SU-DHL-6 (cell line): ENCODE results near the gene NMT2.

Experiments used
- H2AFZ ChIP-seq: fragments of 200-600 bp; sonication (generic); 2 replicates; pipeline ENCODE4 v1.6.1; 2014; ENCODE audit warnings: low read depth, mild to moderate bottlenecking, moderate library complexity, mixed read lengths, antibody characterized with exemption, low read length; ENCODE audit not compliant: severe bottlenecking
- H3F3A ChIP-seq: fragments of 200-600 bp; shearing (Covaris generic); 2 replicates; pipeline ENCODE4 v1.6.0; 2016; ENCODE audit warnings: antibody characterized with exemption, mild to moderate bottlenecking; ENCODE audit not compliant: insufficient read depth
- H3K27ac ChIP-seq: fragments of 200-600 bp; sonication (generic); 2 replicates; pipeline ENCODE4 v1.5.1; 2016; ENCODE audit warnings: low read depth, mild to moderate bottlenecking, low read length, moderate library complexity, mixed read lengths
- H3K27me3 ChIP-seq: fragments of 200-600 bp; sonication (generic), shearing (Covaris generic); 2 replicates; pipeline ENCODE4 v1.6.0; 2014; ENCODE audit warnings: mild to moderate bottlenecking, low read length
- H3K36me3 ChIP-seq: fragments of 200-600 bp; sonication (generic); 2 replicates; pipeline ENCODE4 v1.6.1; 2014; ENCODE audit warnings: mild to moderate bottlenecking, low read length, mixed read lengths
- H3K4me2 ChIP-seq: fragments of 300-600, 200-600 bp; shearing (Covaris generic), sonication (generic); 2 replicates; pipeline ENCODE4 v1.6.0; 2014; ENCODE audit warnings: low read length, low read depth, mild to moderate bottlenecking; ENCODE audit not compliant: poor library complexity, severe bottlenecking
- H3K4me3 ChIP-seq: fragments of 200-600 bp; sonication (generic); 2 replicates; pipeline ENCODE4 v1.5.1; 2014; ENCODE audit warnings: antibody characterized with exemption, low read length, mild to moderate bottlenecking, mixed read lengths; ENCODE audit not compliant: insufficient read depth, poor library complexity, severe bottlenecking
- H3K79me2 ChIP-seq: fragments of 200-600 bp; sonication (generic); 2 replicates; pipeline ENCODE4 v1.6.1; 2014; ENCODE audit warnings: mild to moderate bottlenecking, low read length, moderate library complexity; ENCODE audit not compliant: insufficient read depth
- H3K9ac ChIP-seq: fragments of 200-600 bp; sonication (generic); 2 replicates; pipeline ENCODE4 v1.7.0; 2014; ENCODE audit warnings: mild to moderate bottlenecking, low read length
- H3K9me2 ChIP-seq: fragments of 200-600 bp; sonication (generic); replicated peaks from 2 replicates; pipeline ENCODE4 v1.6.1; 2014; ENCODE audit warnings: low read length; ENCODE audit not compliant: insufficient read depth
- H3K9me3 ChIP-seq: fragments of 200-600 bp; sonication (generic); 2 replicates; pipeline ENCODE4 v1.6.1; 2014; ENCODE audit warnings: low read length, mixed read lengths; ENCODE audit not compliant: insufficient read depth
- H4K20me1 ChIP-seq: fragments of 200-600 bp; sonication (generic); 2 replicates; pipeline ENCODE4 v1.6.1; 2014; ENCODE audit warnings: low read depth, mild to moderate bottlenecking, antibody characterized with exemption, low read length, moderate library complexity, mixed read lengths
- CTCF ChIP-seq: fragments of 200-600 bp; sonication (generic); IDR thresholded peaks from one replicate; pipeline ENCODE4 v1.5.1; 2017; ENCODE audit warnings: antibody characterized with exemption, mild to moderate bottlenecking, low read length, moderate library complexity; ENCODE audit not compliant: insufficient read depth, poor library complexity, severe bottlenecking
- EZH2phosphoT487 ChIP-seq: fragments of 200-600 bp; sonication (generic), shearing (Covaris generic); conservative IDR thresholded peaks from 2 replicates; pipeline ENCODE4 v1.6.1; 2018; ENCODE audit warnings: mild to moderate bottlenecking, antibody characterized with exemption, low read length, moderate library complexity, mixed read lengths

Gene NMT2

GRCh38 chr10:15091418-15091817, 77.1 kb downstream of the NMT2 start:
- H3F3A ChIP-seq = no peaks in the 10 kb centered on the region
- no peaks in the 10 kb centered on the region for H3K9me2 ChIP-seq
- no peak for TF ChIP-seq CTCF
- TF ChIP-seq EZH2phosphoT487 = no peak
- H3K9ac ChIP-seq = no peak overlapping the region
- H3K27me3 ChIP-seq = no peaks in the 10 kb centered on the region
- H2AFZ ChIP-seq = no peak overlapping the region
- H3K79me2 ChIP-seq = no peaks in the 10 kb centered on the region
- H3K27ac ChIP-seq = no peak overlapping the region
- no peak overlapping the region for H3K4me3 ChIP-seq
- H4K20me1 ChIP-seq = no peaks in the 10 kb centered on the region
- H3K4me2 ChIP-seq = no peak overlapping the region
- no peaks in the 10 kb centered on the region for H3K9me3 ChIP-seq
- H3K36me3 ChIP-seq = no peaks in the 10 kb centered on the region

DNA sequence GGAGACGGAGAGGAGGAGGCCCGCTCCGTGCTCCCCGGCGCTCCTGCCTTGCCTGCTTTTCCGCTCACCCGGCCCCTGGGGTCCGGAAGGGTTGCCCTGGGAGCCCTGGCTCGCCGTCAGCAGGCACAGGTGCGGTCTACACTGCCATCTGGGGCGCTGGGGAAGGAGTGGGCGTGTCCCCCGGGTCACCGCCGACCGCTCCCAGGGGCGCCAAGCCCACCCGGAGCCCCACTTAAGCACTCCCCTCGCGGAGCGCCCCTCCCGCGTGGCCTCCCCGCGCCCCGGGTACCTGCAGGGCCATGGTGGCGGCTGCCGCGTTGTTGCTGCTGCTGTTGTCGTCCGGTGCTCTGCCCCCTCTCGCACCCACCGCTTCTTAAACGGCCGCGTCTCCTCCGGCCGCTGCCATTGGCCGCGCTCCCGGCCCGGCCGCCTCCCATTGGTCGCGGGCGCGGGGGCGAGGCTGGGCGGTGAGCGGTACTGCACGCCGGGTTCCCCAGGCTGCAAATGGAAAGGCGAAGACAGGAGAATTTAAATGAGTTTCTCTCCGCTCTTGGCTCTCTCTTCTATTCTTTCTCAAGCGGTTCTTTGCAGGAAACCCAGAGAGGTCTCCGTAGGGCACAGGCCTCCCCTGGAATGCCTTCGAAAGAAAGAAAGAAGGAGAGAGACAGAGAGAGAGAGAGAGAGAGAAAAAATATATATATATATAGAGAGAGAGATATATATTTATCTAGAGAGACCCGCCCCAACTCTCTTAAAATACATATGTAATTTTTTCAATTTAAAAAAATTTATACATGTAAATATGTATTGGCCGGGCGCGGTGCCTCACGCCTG, 79.8 kb downstream of the NMT2 start, which contains the start of gene ACBD7:
Gene ACBD7, minus strand, starts transcription at position 349 of the 834 bp plus-strand sequence. Its CDS starts 48 bp downstream, at position 301.
- H3F3A ChIP-seq = no peaks in the 10 kb centered on the region
- H3K27me3 ChIP-seq = no peaks in the 10 kb centered on the region
- TF ChIP-seq CTCF = no peak
- no peak for TF ChIP-seq EZH2phosphoT487
- no peaks in the 10 kb centered on the region for H3K9me2 ChIP-seq
- no peaks in the 10 kb centered on the region for H4K20me1 ChIP-seq
- no peak within 1 kb of the TSS for H3K27ac ChIP-seq
- no peaks in the 10 kb centered on the region for H3K79me2 ChIP-seq
- H2AFZ ChIP-seq = peak within 1 kb of the TSS; percentile 91
- H3K36me3 ChIP-seq = no peaks in the 10 kb centered on the region
- peak within 1 kb of the TSS; percentile 70 for H3K4me2 ChIP-seq
- peak within 1 kb of the TSS; percentile 76 for H3K4me3 ChIP-seq
- no peaks in the 10 kb centered on the region for H3K9me3 ChIP-seq
- peak within 1 kb of the TSS; percentile 58 for H3K9ac ChIP-seq

- H3K9ac ChIP-seq = no peak overlapping the region
- no peaks in the 10 kb centered on the region for H3K27me3 ChIP-seq
- H3K79me2 ChIP-seq = no peaks in the 10 kb centered on the region
- TF ChIP-seq CTCF (no peak), EZH2phosphoT487 (no peak)
- H4K20me1 ChIP-seq = no peaks in the 10 kb centered on the region
- no peak overlapping the region for H3K27ac ChIP-seq
- no peaks in the 10 kb centered on the region for H3K9me3 ChIP-seq
- H3F3A ChIP-seq = no peaks in the 10 kb centered on the region
- no peaks in the 10 kb centered on the region for H3K36me3 ChIP-seq
- no peaks in the 10 kb centered on the region for H3K9me2 ChIP-seq
- no peak overlapping the region for H2AFZ ChIP-seq
- no peak overlapping the region for H3K4me2 ChIP-seq
- no peak overlapping the region for H3K4me3 ChIP-seq
These were observed 84.0 kb downstream of the NMT2 start for GRCh38 chr10:15084502-15084922.
